Retina (tissue), 1 donor: ENCODE results near the gene FGD2.

Experiments
- DNase-seq: peaks from one replicate; pipeline ENCODE4 v3.0.0-alpha.2; 2016

FGD2 gene

GRCh38 chr6:37005061-37005810, at the start of gene FGD2:
Gene FGD2, plus strand, starts transcription at chr6:37005655. Its CDS starts 163 bp downstream, at chr6:37005818.
- DNase-seq: no peak

- no peak for DNase-seq
These were observed 49.6 kb upstream of the FGD2 start for GRCh38 chr6:36955671-36956445.

- no peak for DNase-seq
These were observed 49.0 kb upstream of the FGD2 start for GRCh38 chr6:36956446-36956820.

- no peak for DNase-seq
These were observed 47.6 kb upstream of the FGD2 start for GRCh38 chr6:36957773-36958271.

- DNase-seq: no peak
These were observed 46.5 kb upstream of the FGD2 start for GRCh38 chr6:36958775-36959554.

GRCh38 chr6:36959555-36960250, 45.8 kb upstream of the FGD2 start:
- DNase-seq: no peak

GRCh38 chr6:36961441-36962435, 43.7 kb upstream of the FGD2 start:
- no peak for DNase-seq

GRCh38 chr6:36962874-36963273, 42.6 kb upstream of the FGD2 start:
- DNase-seq: peak; percentile 17

GRCh38 chr6:36963451-36964290, 41.8 kb upstream of the FGD2 start:
- no peak for DNase-seq

- DNase-seq: no peak
These were observed 41.1 kb upstream of the FGD2 start for GRCh38 chr6:36964349-36964748.

- no peak for DNase-seq
These were observed 40.5 kb upstream of the FGD2 start for GRCh38 chr6:36964908-36965307.

GRCh38 chr6:36967301-36967700, 38.2 kb upstream of the FGD2 start:
- no peak for DNase-seq

GRCh38 chr6:36967757-36968156, 37.7 kb upstream of the FGD2 start:
- DNase-seq: no peak

GRCh38 chr6:36968266-36968977, 37.0 kb upstream of the FGD2 start:
- DNase-seq: no peak

GRCh38 chr6:36969240-36969691, 36.2 kb upstream of the FGD2 start:
- DNase-seq: no peak

GRCh38 chr6:36969988-36970891, 35.2 kb upstream of the FGD2 start:
- DNase-seq: no peak

GRCh38 chr6:36970892-36971842, 34.3 kb upstream of the FGD2 start:
- DNase-seq: peak; percentile 47
